ENCODE measurements around the gene LRP1B.

DNA sequence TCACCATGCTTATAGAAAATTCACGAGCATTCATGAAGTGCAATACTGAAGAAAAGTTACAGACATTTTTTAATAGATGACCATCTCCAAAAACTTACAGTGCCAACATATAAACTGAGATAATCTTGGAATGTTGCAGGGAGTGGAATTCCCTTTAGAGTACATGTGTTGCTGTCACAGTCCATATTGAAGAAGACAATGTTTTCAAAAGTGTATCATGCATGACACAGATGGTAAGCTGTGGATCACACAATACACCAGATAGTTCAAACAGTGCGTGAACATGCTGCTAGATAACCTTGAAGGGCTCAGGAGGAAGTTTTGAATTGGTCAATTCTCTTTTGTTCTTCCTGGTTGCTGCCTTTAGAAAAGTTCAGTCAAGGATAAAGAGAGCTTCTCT lies 1706.3 kb downstream of the LRP1B start:
- TF ChIP-seq, protein P1, sequence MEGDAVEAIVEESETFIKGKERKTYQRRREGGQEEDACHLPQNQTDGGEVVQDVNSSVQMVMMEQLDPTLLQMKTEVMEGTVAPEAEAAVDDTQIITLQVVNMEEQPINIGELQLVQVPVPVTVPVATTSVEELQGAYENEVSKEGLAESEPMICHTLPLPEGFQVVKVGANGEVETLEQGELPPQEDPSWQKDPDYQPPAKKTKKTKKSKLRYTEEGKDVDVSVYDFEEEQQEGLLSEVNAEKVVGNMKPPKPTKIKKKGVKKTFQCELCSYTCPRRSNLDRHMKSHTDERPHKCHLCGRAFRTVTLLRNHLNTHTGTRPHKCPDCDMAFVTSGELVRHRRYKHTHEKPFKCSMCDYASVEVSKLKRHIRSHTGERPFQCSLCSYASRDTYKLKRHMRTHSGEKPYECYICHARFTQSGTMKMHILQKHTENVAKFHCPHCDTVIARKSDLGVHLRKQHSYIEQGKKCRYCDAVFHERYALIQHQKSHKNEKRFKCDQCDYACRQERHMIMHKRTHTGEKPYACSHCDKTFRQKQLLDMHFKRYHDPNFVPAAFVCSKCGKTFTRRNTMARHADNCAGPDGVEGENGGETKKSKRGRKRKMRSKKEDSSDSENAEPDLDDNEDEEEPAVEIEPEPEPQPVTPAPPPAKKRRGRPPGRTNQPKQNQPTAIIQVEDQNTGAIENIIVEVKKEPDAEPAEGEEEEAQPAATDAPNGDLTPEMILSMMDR (IDR thresholded peaks at IDR 0.05 in 4 of 5, conservative IDR thresholded peaks at IDR 0.05 in 1 of 5): no peak
- TF ChIP-seq POLR2A (IDR thresholded peaks at IDR 0.05): no peak
